Smooth muscle cell (in vitro differentiated cells): ENCODE measurements around the gene HCLS1. TPM values are rescaled to one million over a fixed set of nuclear protein-coding genes. Genes with fewer than 3 reads are reported as not detected.

Experiments used
- DNase-seq: peaks from one replicate; lab custom pipeline; 2025; ENCODE audit not compliant: unreplicated experiment; lab: John Stamatoyannopoulos, UW
- H2AFZ ChIP-seq: fragments of 200-600 bp; sonication (generic); 2 replicates; pipeline ENCODE4 v1.6.0; 2016; ENCODE audit warnings: antibody characterized with exemption, low read depth, mild to moderate bottlenecking
- H3F3A ChIP-seq: fragments of 200-600 bp; sonication (generic); 2 replicates; pipeline ENCODE4 v1.6.0; 2017; ENCODE audit warnings: antibody characterized with exemption, low read depth
- H3K27ac ChIP-seq: fragments of 200-600 bp; sonication (generic); 2 replicates; pipeline ENCODE4 v1.5.1; 2016; ENCODE audit warnings: low read depth, mild to moderate bottlenecking
- H3K27me3 ChIP-seq: fragments of 200-600 bp; sonication (generic); 2 replicates; pipeline ENCODE4 v1.6.1; 2016; ENCODE audit warnings: low read depth, mild to moderate bottlenecking
- H3K36me3 ChIP-seq: fragments of 200-600 bp; sonication (generic); 2 replicates; pipeline ENCODE4 v1.5.1; 2016; ENCODE audit warnings: low read depth
- H3K4me1 ChIP-seq: fragments of 200-600 bp; sonication (generic); 2 replicates; pipeline ENCODE4 v1.5.1; 2016; ENCODE audit warnings: low read depth
- H3K4me2 ChIP-seq: fragments of 200-600 bp; sonication (generic); 2 replicates; pipeline ENCODE4 v1.6.0; 2016; ENCODE audit warnings: mild to moderate bottlenecking
- H3K4me3 ChIP-seq: fragments of 200-600 bp; sonication (generic); 2 replicates; pipeline ENCODE4 v1.5.1; 2016; ENCODE audit warnings: mild to moderate bottlenecking
- H3K79me2 ChIP-seq: fragments of 200-600 bp; sonication (generic); 2 replicates; pipeline ENCODE4 v1.6.0; 2016; ENCODE audit warnings: low read depth, mild to moderate bottlenecking
- H3K9ac ChIP-seq: fragments of 200-600 bp; sonication (generic); 2 replicates; pipeline ENCODE4 v1.6.0; 2016; ENCODE audit warnings: low read depth
- H3K9me3 ChIP-seq: fragments of 200-600 bp; sonication (generic); replicated peaks from 2 replicates; pipeline ENCODE4 v1.5.1; 2016; ENCODE audit warnings: low read depth
- H4K20me1 ChIP-seq: fragments of 200-600 bp; sonication (generic); 2 replicates; pipeline ENCODE4 v1.6.0; 2016; ENCODE audit warnings: low read depth
- CTCF ChIP-seq: fragments of 200-600 bp; sonication (generic); IDR thresholded peaks from 2 replicates; pipeline ENCODE4 v1.5.1; 2017; ENCODE audit warnings: borderline replicate concordance, mild to moderate bottlenecking, antibody characterized with exemption; ENCODE audit not compliant: insufficient read depth, poor library complexity, severe bottlenecking
- WGBS: methylation state at CpG from one replicate; pipeline ENCODE4 v1.1.7; 2016; ENCODE audit warnings: low lambda C conversion rate; 5-methylcytosine and 5-hydroxymethylcytosine counted together
- polyA plus RNA-seq: library from polyadenylated mRNA; unstranded; fragments of >200 nt; fragmentation: Nextera tagmentation; extraction: Ambion mirVana; gene quantifications from 2 replicates; pipeline ENCODE4 v1.2.1, GENCODE V29; 2016
- total RNA-seq: library from RNA; depleted of rRNA; stranded (reverse); fragments of >200 nt; gene quantifications from 2 replicates; pipeline ENCODE4 v1.2.3, GENCODE V29; 2014

Gene HCLS1
- total and polyA plus RNA-seq, 2 experiments from 2014 or later: 2.7 to 3.5 TPM

GRCh38 chr3:121665488-121665887 lies 4.8 kb upstream of the HCLS1 start:
- Histone ChIP-seq H3K27ac (no peak overlapping the region), H3K27me3 (no peaks in the 10 kb centered on the region), H3K36me3 (peaks cover 27% of the 10 kb centered on the region)

GRCh38 chr3:121663171-121663847 lies 2.6 kb upstream of the HCLS1 start:
- no peak overlapping the region for H3K4me2 ChIP-seq
- no peaks in the 10 kb centered on the region for H4K20me1 ChIP-seq
- no peaks in the 10 kb centered on the region for H3K79me2 ChIP-seq
- no peaks in the 10 kb centered on the region for H3K9me3 ChIP-seq
- H3K36me3 ChIP-seq: peaks cover 22% of the 10 kb centered on the region
- no peak overlapping the region for H3K4me3 ChIP-seq
- no peaks in the 10 kb centered on the region for H3K4me1 ChIP-seq
- no peak for DNase-seq
- 83% methylated on average over 2 of the region's 2 CpGs for WGBS
- no peak for TF ChIP-seq CTCF
- H3K27me3 ChIP-seq: no peaks in the 10 kb centered on the region
- peaks cover 20% of the 10 kb centered on the region for H3F3A ChIP-seq
- H3K27ac ChIP-seq: no peak overlapping the region
- no peak overlapping the region for H3K9ac ChIP-seq
- no peak overlapping the region for H2AFZ ChIP-seq

More at GRCh38 chr3:121665488-121665887, 4.8 kb upstream of the HCLS1 start:
- no peak for DNase-seq
- no peak overlapping the region for H3K4me3 ChIP-seq
- no peak for TF ChIP-seq CTCF
- no peak overlapping the region for H3K4me2 ChIP-seq
- H3K9me3 ChIP-seq: no peaks in the 10 kb centered on the region
- no peak overlapping the region for H3K9ac ChIP-seq
- 95% methylated on average over 2 of the region's 2 CpGs for WGBS
- no peaks in the 10 kb centered on the region for H3K79me2 ChIP-seq
- H3F3A ChIP-seq: peaks cover 20% of the 10 kb centered on the region
- H4K20me1 ChIP-seq: no peaks in the 10 kb centered on the region
- H3K4me1 ChIP-seq: no peaks in the 10 kb centered on the region
- no peak overlapping the region for H2AFZ ChIP-seq

DNA sequence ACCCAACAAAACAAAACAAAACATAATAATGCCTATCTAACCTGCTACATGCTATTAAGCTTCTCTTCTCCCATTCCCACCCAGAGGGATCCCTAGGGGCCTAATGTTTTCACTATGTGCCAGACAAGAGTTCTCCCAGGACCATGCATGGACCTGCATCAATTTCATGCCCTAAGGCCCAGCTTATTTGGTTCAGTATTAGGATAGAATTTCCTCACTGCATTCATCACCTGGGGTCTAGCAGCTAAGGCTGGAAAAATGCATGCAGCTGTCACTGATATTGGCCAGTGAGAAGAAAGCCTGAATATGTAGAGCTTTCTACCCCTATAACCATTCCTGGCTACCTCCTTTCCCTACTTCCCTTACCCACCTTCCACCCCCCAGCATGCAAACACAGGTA lies 2.0 kb upstream of the HCLS1 start:
- no peaks in the 10 kb centered on the region for H3K4me1 ChIP-seq
- H3K79me2 ChIP-seq: no peaks in the 10 kb centered on the region
- H4K20me1 ChIP-seq: no peaks in the 10 kb centered on the region
- no peak overlapping the region for H2AFZ ChIP-seq
- no peak overlapping the region for H3K4me2 ChIP-seq
- peaks cover 16% of the 10 kb centered on the region for H3K36me3 ChIP-seq
- H3F3A ChIP-seq: peaks cover 20% of the 10 kb centered on the region
- H3K9me3 ChIP-seq: no peaks in the 10 kb centered on the region
- H3K4me3 ChIP-seq: no peak overlapping the region
- H3K27ac ChIP-seq: no peak overlapping the region
- TF ChIP-seq CTCF: no peak
- H3K9ac ChIP-seq: no peak overlapping the region
- no peaks in the 10 kb centered on the region for H3K27me3 ChIP-seq
- no peak for DNase-seq

- 87% methylated on average over 6 of the region's 6 CpGs for WGBS
- no peaks in the 10 kb centered on the region for H3K27me3 ChIP-seq
- H3F3A ChIP-seq: peaks cover 20% of the 10 kb centered on the region
- H3K4me1 ChIP-seq: no peaks in the 10 kb centered on the region
- peak overlapping the region; percentile 25 for H3K27ac ChIP-seq
- no peaks in the 10 kb centered on the region for H3K9me3 ChIP-seq
- H3K4me2 ChIP-seq: no peak overlapping the region
- H3K79me2 ChIP-seq: no peaks in the 10 kb centered on the region
- H4K20me1 ChIP-seq: no peaks in the 10 kb centered on the region
- TF ChIP-seq CTCF: no peak
- peaks cover 12% of the 10 kb centered on the region for H3K36me3 ChIP-seq
- no peak overlapping the region for H2AFZ ChIP-seq
- H3K4me3 ChIP-seq: no peak overlapping the region
- no peak for DNase-seq
- H3K9ac ChIP-seq: no peak overlapping the region
These were observed 673 bp upstream of the HCLS1 start for GRCh38 chr3:121661376-121661775.
